HCT116 (cell line): ENCODE data around the gene DLG2. TPM values are rescaled to one million over a fixed set of nuclear protein-coding genes. Genes with fewer than 3 reads are reported as not detected.

ENCODE experiments used
- ATAC-seq: fragments of 200-7000 bp; cut with Tn5 transposase; 2 replicates; pipeline ENCODE4 v1.9.1; 2020; ENCODE audit warnings: mild to moderate bottlenecking, moderate library complexity
- BruUV-seq: library from RNA; stranded (reverse); fragments of 400-500 nt; replicated peaks from 2 replicates; lab custom pipeline; 2021; lab: Mats Ljungman, UMichigan
- CTCF ChIA-PET: fragments of 300-600 bp; sonication (Branson Sonifier 250); formaldehyde crosslinking; loops from one replicate; lab custom pipeline; 2021; ENCODE audit warnings: antibody characterized with exemption; lab: Charles Lee
- POLR2A ChIA-PET: fragments of 300-600, 350-600 bp; sonication (Branson Sonifier 250); formaldehyde crosslinking; loops from one replicate; lab custom pipeline; 2021; ENCODE audit warnings: antibody characterized with exemption; lab: Charles Lee
- RAD21 ChIA-PET, 2 experiments: fragments of 300-600 bp; sonication (Branson Sonifier 250); formaldehyde crosslinking; loops; one replicate each; lab custom pipeline; 2023; ENCODE audit warnings: low total read pairs in 2 of 2; ENCODE audit not compliant: uncharacterized antibody in 2 of 2, unreplicated experiment in 2 of 2, low non-redundant PET in 1 of 2; lab: Charles Lee
- DNase-seq: peaks from one replicate; pipeline ENCODE4 v3.0.0-alpha.2; 2010; ENCODE audit warnings: low read depth, low spot score
- H2AFZ ChIP-seq: fragments of 200-600 bp; shearing (Covaris generic), sonication (generic); 2 replicates; pipeline ENCODE4 v1.6.1; 2017; ENCODE audit warnings: low read depth, mixed run types, mixed read lengths, antibody characterized with exemption, low read length; ENCODE audit not compliant: poor library complexity, severe bottlenecking
- H3K27ac ChIP-seq: 2 replicates; pipeline ENCODE4 v1.5.1; 2012; ENCODE audit warnings: low read depth, low read length
- H3K27me3 ChIP-seq: fragments of 200-600 bp; sonication (generic); 2 replicates; pipeline ENCODE4 v1.6.1; 2016; ENCODE audit warnings: mixed run types, low read length, mixed read lengths; ENCODE audit not compliant: insufficient read depth
- H3K36me3 ChIP-seq, 2 experiments: fragments of 200-500 bp in 1 of 2; fragments of 200-600 bp in 1 of 2; sonication (Bioruptor generic) in 1 of 2; sonication (generic) in 1 of 2; 2 replicates each; pipeline versions ENCODE4 v1.5.1 to v1.6.1; 2014 to 2016; ENCODE audit warnings: low read length in 2 of 2, inconsistent platforms in 1 of 2, mixed read lengths in 1 of 2, mixed run types in 1 of 2; ENCODE audit not compliant: insufficient read depth in 2 of 2, control insufficient read depth in 1 of 2
- H3K4me1 ChIP-seq, 2 experiments: fragments of 200-600 bp in 1 of 2; sonication (generic) in 1 of 2; 2 replicates each; pipeline versions ENCODE4 v1.5.1 to v1.6.1; 2012 to 2017; ENCODE audit warnings: low read length in 2 of 2, inconsistent platforms in 1 of 2, mild to moderate bottlenecking in 1 of 2, mixed read lengths in 1 of 2, mixed run types in 1 of 2, moderate library complexity in 1 of 2; ENCODE audit not compliant: insufficient read depth in 2 of 2, control insufficient read depth in 1 of 2
- H3K4me2 ChIP-seq: fragments of 200-600 bp; sonication (generic); 2 replicates; pipeline ENCODE4 v1.6.1; 2017; ENCODE audit warnings: mixed run types, low read length, mixed read lengths
- H3K4me3 ChIP-seq, 2 experiments: fragments of 200-600 bp in 1 of 2; sonication (generic) in 1 of 2; replicated peaks in 1 of 2; 2 replicates each; pipeline ENCODE4 v1.5.1; 2011 to 2016; ENCODE audit warnings: low read length in 2 of 2, control low read depth in 1 of 2, low read depth in 1 of 2, mild to moderate bottlenecking in 1 of 2, mixed read lengths in 1 of 2, mixed run types in 1 of 2
- H3K79me2 ChIP-seq: fragments of 200-600 bp; sonication (generic); 2 replicates; pipeline ENCODE4 v1.6.1; 2017; ENCODE audit warnings: mild to moderate bottlenecking, mixed run types, low read length, moderate library complexity, mixed read lengths; ENCODE audit not compliant: insufficient read depth
- H3K9ac ChIP-seq: fragments of 200-600 bp; sonication (generic); 2 replicates; pipeline ENCODE4 v1.6.1; 2016; ENCODE audit warnings: low read length, mixed read lengths
- H3K9me2 ChIP-seq: fragments of 200-600 bp; sonication (generic), shearing (Covaris generic); 2 replicates; pipeline ENCODE4 v1.6.1; 2017; ENCODE audit warnings: mixed run types, mild to moderate bottlenecking, moderate library complexity; ENCODE audit not compliant: insufficient read depth
- H3K9me3 ChIP-seq, 2 experiments: fragments of 200-500 bp in 1 of 2; fragments of 200-600 bp in 1 of 2; sonication (Bioruptor generic) in 1 of 2; sonication (generic) in 1 of 2; 2 replicates each; pipeline ENCODE4 v1.6.1; 2014 to 2017; ENCODE audit warnings: low read length in 2 of 2, mixed read lengths in 2 of 2, inconsistent platforms in 1 of 2, low read depth in 1 of 2, mild to moderate bottlenecking in 1 of 2, mixed run types in 1 of 2, moderate library complexity in 1 of 2; ENCODE audit not compliant: control insufficient read depth in 1 of 2, insufficient read depth in 1 of 2
- H4K20me1 ChIP-seq: fragments of 200-600 bp; sonication (generic), shearing (Covaris generic); 2 replicates; pipeline ENCODE4 v1.6.1; 2017; ENCODE audit warnings: mixed run types, mild to moderate bottlenecking, moderate library complexity; ENCODE audit not compliant: insufficient read depth
- CBX3 ChIP-seq: IDR thresholded peaks from 2 replicates; pipeline ENCODE4 v1.6.1; 2012; ENCODE audit warnings: low read depth
- EGR1 ChIP-seq: IDR thresholded peaks from 2 replicates; pipeline ENCODE4 v1.6.1; 2012; ENCODE audit warnings: low read depth
- EZH2phosphoT487 ChIP-seq: fragments of 200-600 bp; IDR thresholded peaks from 2 replicates; pipeline ENCODE4 v1.6.1; 2018; ENCODE audit warnings: antibody characterized with exemption, borderline replicate concordance
- FOSL1 ChIP-seq: IDR thresholded peaks from 2 replicates; pipeline ENCODE4 v1.6.1; 2012; ENCODE audit warnings: low read depth
- JUND ChIP-seq: IDR thresholded peaks from 2 replicates; pipeline ENCODE4 v1.6.1; 2012
- POLR2A ChIP-seq: IDR thresholded peaks from 2 replicates; pipeline ENCODE4 v1.7.0; 2011; ENCODE audit warnings: borderline replicate concordance; ENCODE audit not compliant: insufficient read depth, insufficient read length; ENCODE audit errors: extremely low read depth
- SRF ChIP-seq: IDR thresholded peaks from 2 replicates; pipeline ENCODE4 v1.6.1; 2012; ENCODE audit warnings: low read depth
- TCF7L2 ChIP-seq: IDR thresholded peaks from 2 replicates; pipeline ENCODE4 v1.7.0; 2011; ENCODE audit warnings: borderline replicate concordance, inconsistent platforms; ENCODE audit not compliant: insufficient read depth, insufficient read length; ENCODE audit errors: extremely low read depth
- YY1 ChIP-seq: IDR thresholded peaks from 2 replicates; pipeline ENCODE4 v1.6.1; 2011; ENCODE audit warnings: low read length, low read depth, moderate library complexity, mild to moderate bottlenecking; ENCODE audit not compliant: insufficient replicate concordance; ENCODE audit errors: extremely low read depth
- ZFX ChIP-seq: fragments of 450-650 bp; IDR thresholded peaks from 2 replicates; pipeline ENCODE4 v1.6.1; 2017
- ZNF274 ChIP-seq: fragments of 200-500 bp; sonication (Bioruptor generic); IDR thresholded peaks from 2 replicates; pipeline ENCODE4 v1.6.1; 2014; ENCODE audit warnings: mild to moderate bottlenecking, low read depth, low read length, inconsistent platforms
- intact Hi-C: fragments of 100-400 bp; cut with micrococcal nuclease; formaldehyde crosslinking; loops from 2 replicates; pipeline ENCODE4 v1.10.0; 2022
- total RNA-seq: library from RNA; stranded (reverse); gene quantifications from one replicate; pipeline ENCODE4 v1.2.1, GENCODE V29; 2021; ENCODE audit not compliant: unreplicated experiment
- TF ChIP-seq, protein P1 (sequence below), 3 experiments: fragments of 200-600 bp in 1 of 3; sonication (generic) in 1 of 3; IDR thresholded peaks in 2 of 3; conservative IDR thresholded peaks in 1 of 3; 2 replicates each; pipeline ENCODE4 v1.5.1; 2012 to 2017; ENCODE audit warnings: low read depth in 2 of 3, low read length in 2 of 3, antibody characterized with exemption in 1 of 3, borderline replicate concordance in 1 of 3, control low read depth in 1 of 3, mild to moderate bottlenecking in 1 of 3, mixed read lengths in 1 of 3, mixed run types in 1 of 3, moderate library complexity in 1 of 3; ENCODE audit not compliant: insufficient read depth in 1 of 3
- TF ChIP-seq, protein P2 (sequence below): IDR thresholded peaks from 2 replicates; pipeline ENCODE4 v1.6.1; 2012

DLG2 gene
- total RNA-seq, 1 experiment from 2014 or later: 2.4 TPM

DNA sequence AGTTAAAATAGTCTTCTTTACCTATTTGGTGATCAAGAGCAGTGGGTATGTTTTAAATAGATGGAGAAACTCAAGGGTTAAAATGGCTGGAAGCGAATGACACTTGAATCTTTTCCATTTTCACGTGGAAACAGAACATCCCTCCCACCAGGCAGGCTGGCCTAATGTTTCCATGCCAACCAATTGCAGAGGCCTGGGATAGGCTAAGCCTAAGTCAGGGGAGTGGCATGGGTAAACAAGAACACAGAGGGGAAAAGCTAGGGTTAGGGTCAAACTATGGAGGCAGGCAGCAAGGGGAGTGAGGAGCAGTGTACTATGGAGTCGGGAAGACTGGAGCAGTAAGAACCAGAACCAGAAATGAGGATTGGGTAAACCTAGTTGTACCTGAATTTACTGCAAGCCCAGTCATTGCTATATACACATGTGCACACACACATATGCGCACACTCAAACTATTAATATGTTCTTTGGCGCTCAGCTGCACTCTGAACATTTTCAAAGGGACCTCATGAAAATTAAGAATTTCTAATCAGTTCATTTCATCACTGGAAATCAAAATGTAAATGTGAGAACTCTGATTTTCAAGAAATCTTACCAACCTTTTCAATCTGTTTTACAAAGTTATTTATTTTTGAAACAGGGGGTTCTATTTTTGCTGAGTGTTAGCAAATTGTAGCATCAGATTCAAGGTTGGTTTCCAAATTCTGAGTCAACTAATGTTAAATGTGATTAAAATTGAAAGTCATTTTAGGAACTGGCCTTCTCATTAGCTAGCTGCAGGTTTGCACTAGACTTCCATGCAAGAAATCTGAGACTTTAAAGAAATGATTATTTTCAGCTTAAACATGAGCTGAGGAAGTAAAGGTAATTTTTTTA lies 2014.0 kb downstream of the DLG2 start (continued):
- TF ChIP-seq, protein P1, sequence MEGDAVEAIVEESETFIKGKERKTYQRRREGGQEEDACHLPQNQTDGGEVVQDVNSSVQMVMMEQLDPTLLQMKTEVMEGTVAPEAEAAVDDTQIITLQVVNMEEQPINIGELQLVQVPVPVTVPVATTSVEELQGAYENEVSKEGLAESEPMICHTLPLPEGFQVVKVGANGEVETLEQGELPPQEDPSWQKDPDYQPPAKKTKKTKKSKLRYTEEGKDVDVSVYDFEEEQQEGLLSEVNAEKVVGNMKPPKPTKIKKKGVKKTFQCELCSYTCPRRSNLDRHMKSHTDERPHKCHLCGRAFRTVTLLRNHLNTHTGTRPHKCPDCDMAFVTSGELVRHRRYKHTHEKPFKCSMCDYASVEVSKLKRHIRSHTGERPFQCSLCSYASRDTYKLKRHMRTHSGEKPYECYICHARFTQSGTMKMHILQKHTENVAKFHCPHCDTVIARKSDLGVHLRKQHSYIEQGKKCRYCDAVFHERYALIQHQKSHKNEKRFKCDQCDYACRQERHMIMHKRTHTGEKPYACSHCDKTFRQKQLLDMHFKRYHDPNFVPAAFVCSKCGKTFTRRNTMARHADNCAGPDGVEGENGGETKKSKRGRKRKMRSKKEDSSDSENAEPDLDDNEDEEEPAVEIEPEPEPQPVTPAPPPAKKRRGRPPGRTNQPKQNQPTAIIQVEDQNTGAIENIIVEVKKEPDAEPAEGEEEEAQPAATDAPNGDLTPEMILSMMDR (IDR thresholded peaks at IDR 0.05 in 2 of 3, conservative IDR thresholded peaks at IDR 0.05 in 1 of 3; ENCODE audit: borderline replicate concordance in 1 of 3, insufficient read depth in 1 of 3, low read depth in 2 of 3, low read length in 2 of 3): no peak
- no peak for TF ChIP-seq EGR1

DNA sequence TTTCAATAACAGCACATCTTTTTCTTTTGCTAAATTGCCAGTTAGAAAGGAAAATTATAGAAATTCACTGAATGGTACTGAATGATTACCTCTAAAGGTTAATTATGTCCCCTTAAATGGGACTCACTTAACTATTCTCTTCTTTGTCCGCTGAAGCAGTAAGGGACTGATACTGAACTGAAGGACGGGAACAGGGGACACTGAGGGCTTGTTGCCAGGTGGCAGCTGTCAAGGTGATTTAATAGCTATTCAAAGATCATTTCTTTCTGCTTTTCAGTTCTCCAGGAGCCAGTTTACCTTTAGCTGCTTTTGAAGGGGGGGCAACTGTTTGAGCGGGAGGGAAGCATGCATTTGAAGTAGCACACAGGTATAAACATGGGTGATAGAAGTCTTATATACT lies 2015.5 kb downstream of the DLG2 start:
- intact Hi-C loops: no loop called here
- Histone ChIP-seq H3K79me2 (no peaks in the 10 kb centered on the region), H4K20me1 (no peaks in the 10 kb centered on the region), H3K9ac (no peak overlapping the region), H3K9me3 (no peaks in the 10 kb centered on the region), H3K9me2 (no peaks in the 10 kb centered on the region), H3K27me3 (peaks cover 18% of the 10 kb centered on the region; the same call in 1 of the 2 replicates), H3K4me3 (no peak overlapping the region), H2AFZ (no peak overlapping the region), H3K36me3 (no peaks in the 10 kb centered on the region), H3K27ac (no peak overlapping the region), H3K4me2 (no peak overlapping the region), H3K4me1 (no peaks in the 10 kb centered on the region)
- ChIA-PET POLR2A (no interaction called here), RAD21 (no interaction called here), CTCF (no interaction called here)
- TF ChIP-seq, protein P2, sequence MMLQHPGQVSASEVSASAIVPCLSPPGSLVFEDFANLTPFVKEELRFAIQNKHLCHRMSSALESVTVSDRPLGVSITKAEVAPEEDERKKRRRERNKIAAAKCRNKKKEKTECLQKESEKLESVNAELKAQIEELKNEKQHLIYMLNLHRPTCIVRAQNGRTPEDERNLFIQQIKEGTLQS: no peak
- no peak for TF ChIP-seq JUND
- no peak for TF ChIP-seq ZNF274
- no peak for TF ChIP-seq CBX3
- TF ChIP-seq SRF: no peak
- no peak for TF ChIP-seq POLR2A
- no peak for TF ChIP-seq TCF7L2
- TF ChIP-seq ZFX: no peak
- no peak for TF ChIP-seq EZH2phosphoT487
- TF ChIP-seq FOSL1: no peak
- no peak for TF ChIP-seq YY1
- ATAC-seq (no peak), DNase-seq (no peak)
- no TSS peak for BruUV-seq
